ENCODE data around the gene PSMB3. TPM values are rescaled to one million over a fixed set of nuclear protein-coding genes. Genes with fewer than 3 reads are reported as not detected.

Gene PSMB3
- total and polyA plus RNA-seq, 9 of the 15 experiments (the other 6 are each of a cell fraction or from before 2014, with no cell fraction given) = 460 to 2,775 (median 574) TPM

DNA sequence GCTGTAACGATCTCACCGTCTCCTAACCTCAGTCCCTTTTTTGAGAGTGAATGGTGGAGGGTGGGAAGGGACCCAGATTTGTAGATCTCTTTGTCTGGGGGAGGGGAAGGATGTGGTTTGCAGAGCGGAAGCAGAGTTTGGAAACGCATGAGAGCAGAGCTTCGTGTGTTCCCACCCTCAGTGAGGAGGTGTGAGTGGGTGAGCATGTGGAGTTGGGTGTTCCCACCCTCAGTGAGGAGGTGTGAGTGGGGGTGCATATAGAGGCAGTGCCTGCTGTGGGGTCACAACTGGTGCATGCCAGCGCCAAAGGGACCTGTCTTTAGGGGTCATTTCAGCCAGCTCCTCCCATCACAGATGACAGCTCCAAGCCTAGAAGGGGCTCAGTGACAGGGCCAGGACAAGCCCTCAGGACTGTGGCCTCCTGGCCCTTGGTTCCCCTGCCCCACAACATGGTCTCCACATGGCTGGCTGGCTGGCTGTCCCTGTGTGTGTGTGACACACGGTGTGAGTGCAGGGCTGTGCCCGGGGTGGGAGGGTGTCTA, 24.2 kb upstream of the PSMB3 start (continued):
- TF ChIP-seq, protein P1, sequence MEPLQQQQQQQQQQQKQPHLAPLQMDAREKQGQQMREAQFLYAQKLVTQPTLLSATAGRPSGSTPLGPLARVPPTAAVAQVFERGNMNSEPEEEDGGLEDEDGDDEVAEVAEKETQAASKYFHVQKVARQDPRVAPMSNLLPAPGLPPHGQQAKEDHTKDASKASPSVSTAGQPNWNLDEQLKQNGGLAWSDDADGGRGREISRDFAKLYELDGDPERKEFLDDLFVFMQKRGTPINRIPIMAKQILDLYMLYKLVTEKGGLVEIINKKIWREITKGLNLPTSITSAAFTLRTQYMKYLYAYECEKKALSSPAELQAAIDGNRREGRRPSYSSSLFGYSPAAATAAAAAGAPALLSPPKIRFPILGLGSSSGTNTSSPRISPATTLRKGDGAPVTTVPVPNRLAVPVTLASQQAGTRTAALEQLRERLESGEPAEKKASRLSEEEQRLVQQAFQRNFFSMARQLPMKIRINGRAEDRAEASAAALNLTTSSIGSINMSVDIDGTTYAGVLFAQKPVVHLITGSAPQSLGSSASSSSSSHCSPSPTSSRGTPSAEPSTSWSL (CRISPR knock-in tag; IDR thresholded peaks at IDR 0.05; ENCODE audit: borderline replicate concordance) = no peak
- TF ChIP-seq, protein P2, sequence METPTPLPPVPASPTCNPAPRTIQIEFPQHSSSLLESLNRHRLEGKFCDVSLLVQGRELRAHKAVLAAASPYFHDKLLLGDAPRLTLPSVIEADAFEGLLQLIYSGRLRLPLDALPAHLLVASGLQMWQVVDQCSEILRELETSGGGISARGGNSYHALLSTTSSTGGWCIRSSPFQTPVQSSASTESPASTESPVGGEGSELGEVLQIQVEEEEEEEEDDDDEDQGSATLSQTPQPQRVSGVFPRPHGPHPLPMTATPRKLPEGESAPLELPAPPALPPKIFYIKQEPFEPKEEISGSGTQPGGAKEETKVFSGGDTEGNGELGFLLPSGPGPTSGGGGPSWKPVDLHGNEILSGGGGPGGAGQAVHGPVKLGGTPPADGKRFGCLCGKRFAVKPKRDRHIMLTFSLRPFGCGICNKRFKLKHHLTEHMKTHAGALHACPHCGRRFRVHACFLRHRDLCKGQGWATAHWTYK (CRISPR knock-in tag; IDR thresholded peaks at IDR 0.05) = 0 out of 2 replicates have a peak, but pooled peaks have one; percentile 68
- TF ChIP-seq, protein P3, sequence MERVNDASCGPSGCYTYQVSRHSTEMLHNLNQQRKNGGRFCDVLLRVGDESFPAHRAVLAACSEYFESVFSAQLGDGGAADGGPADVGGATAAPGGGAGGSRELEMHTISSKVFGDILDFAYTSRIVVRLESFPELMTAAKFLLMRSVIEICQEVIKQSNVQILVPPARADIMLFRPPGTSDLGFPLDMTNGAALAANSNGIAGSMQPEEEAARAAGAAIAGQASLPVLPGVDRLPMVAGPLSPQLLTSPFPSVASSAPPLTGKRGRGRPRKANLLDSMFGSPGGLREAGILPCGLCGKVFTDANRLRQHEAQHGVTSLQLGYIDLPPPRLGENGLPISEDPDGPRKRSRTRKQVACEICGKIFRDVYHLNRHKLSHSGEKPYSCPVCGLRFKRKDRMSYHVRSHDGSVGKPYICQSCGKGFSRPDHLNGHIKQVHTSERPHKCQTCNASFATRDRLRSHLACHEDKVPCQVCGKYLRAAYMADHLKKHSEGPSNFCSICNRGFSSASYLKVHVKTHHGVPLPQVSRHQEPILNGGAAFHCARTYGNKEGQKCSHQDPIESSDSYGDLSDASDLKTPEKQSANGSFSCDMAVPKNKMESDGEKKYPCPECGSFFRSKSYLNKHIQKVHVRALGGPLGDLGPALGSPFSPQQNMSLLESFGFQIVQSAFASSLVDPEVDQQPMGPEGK (CRISPR knock-in tag; IDR thresholded peaks at IDR 0.05; ENCODE audit: borderline replicate concordance) = no peak
- TF ChIP-seq, protein P4, sequence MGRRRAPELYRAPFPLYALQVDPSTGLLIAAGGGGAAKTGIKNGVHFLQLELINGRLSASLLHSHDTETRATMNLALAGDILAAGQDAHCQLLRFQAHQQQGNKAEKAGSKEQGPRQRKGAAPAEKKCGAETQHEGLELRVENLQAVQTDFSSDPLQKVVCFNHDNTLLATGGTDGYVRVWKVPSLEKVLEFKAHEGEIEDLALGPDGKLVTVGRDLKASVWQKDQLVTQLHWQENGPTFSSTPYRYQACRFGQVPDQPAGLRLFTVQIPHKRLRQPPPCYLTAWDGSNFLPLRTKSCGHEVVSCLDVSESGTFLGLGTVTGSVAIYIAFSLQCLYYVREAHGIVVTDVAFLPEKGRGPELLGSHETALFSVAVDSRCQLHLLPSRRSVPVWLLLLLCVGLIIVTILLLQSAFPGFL (CRISPR knock-in tag; IDR thresholded peaks at IDR 0.05) = no peak
- no peak for TF ChIP-seq PHB2 (IDR thresholded peaks at IDR 0.05; ENCODE audit: low read depth)
- no peak for TF ChIP-seq ZNF507 (tag; conservative IDR thresholded peaks at IDR 0.05)
- no peak for TF ChIP-seq ZNF586 (CRISPR knock-in tag; conservative IDR thresholded peaks at IDR 0.05)
- no peak for TF ChIP-seq ZBTB8A (IDR thresholded peaks at IDR 0.05; ENCODE audit: partially characterized antibody)
- TF ChIP-seq CAMTA2 (CRISPR knock-in tag; conservative IDR thresholded peaks at IDR 0.05) = no peak
- TF ChIP-seq ESRRA (IDR thresholded peaks at IDR 0.05; ENCODE audit: borderline replicate concordance, low read depth) = peak; percentile 50; the same call in 1 of the 2 replicates
- no peak for TF ChIP-seq ZNF146 (CRISPR knock-in tag; IDR thresholded peaks at IDR 0.05; ENCODE audit: unreplicated experiment)
- TF ChIP-seq, protein P5, sequence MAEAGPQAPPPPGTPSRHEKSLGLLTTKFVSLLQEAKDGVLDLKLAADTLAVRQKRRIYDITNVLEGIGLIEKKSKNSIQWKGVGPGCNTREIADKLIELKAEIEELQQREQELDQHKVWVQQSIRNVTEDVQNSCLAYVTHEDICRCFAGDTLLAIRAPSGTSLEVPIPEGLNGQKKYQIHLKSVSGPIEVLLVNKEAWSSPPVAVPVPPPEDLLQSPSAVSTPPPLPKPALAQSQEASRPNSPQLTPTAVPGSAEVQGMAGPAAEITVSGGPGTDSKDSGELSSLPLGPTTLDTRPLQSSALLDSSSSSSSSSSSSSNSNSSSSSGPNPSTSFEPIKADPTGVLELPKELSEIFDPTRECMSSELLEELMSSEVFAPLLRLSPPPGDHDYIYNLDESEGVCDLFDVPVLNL (CRISPR knock-in tag; IDR thresholded peaks at IDR 0.05; ENCODE audit: low read depth) = no peak
- no peak for TF ChIP-seq RAD21 (CRISPR knock-in tag; conservative IDR thresholded peaks at IDR 0.05 in 1 of 2, IDR thresholded peaks at IDR 0.05 in 1 of 2)
- TF ChIP-seq XRCC4 (IDR thresholded peaks at IDR 0.05; ENCODE audit: extremely low read depth, insufficient read depth, insufficient read length) = no peak
- no peak for TF ChIP-seq NFYB (IDR thresholded peaks at IDR 0.05; ENCODE audit: extremely low read depth, insufficient read length)
- peak; percentile 44 for TF ChIP-seq CXXC5 (CRISPR knock-in tag; IDR thresholded peaks at IDR 0.05)
- no peak for TF ChIP-seq STAG1 (CRISPR knock-in tag; IDR thresholded peaks at IDR 0.05; ENCODE audit: borderline replicate concordance)
- TF ChIP-seq HCFC1 (IDR thresholded peaks at IDR 0.05; ENCODE audit: low read depth, low read length) = no peak
- no peak for TF ChIP-seq ZNF224 (CRISPR knock-in tag; IDR thresholded peaks at IDR 0.05)
- no peak for TF ChIP-seq MYBL2 (IDR thresholded peaks at IDR 0.05; ENCODE audit: low read depth)
- TF ChIP-seq MYBL2 (CRISPR knock-in tag; IDR thresholded peaks at IDR 0.05; ENCODE audit: borderline replicate concordance) = no peak
- TF ChIP-seq EP300 (IDR thresholded peaks at IDR 0.05; ENCODE audit: low read length) = no peak

Measured in K562 (cell line).